Epithelial cell of esophagus (primary cell): ENCODE data around the gene PRORP.
A peak's percentile ranks its signal among the peaks of the same experiment; 100 is the strongest.

Experiments
- DNase-seq: peaks from one replicate; pipeline ENCODE4 v3.0.0; 2010; ENCODE audit warnings: low read depth
- H3K4me3 ChIP-seq: 2 replicates; pipeline ENCODE4 v1.5.1; 2011; ENCODE audit warnings: mild to moderate bottlenecking, low read length, control low read depth
- CTCF ChIP-seq: IDR thresholded peaks from 2 replicates; pipeline ENCODE4 v1.5.1; 2011; ENCODE audit warnings: low read depth, mild to moderate bottlenecking, low read length, control low read depth, inconsistent platforms; ENCODE audit not compliant: insufficient read depth; ENCODE audit errors: missing control alignments

PRORP gene

GRCh38 chr14:35117112-35117511 lies 5.2 kb upstream of the PRORP start:
- TF ChIP-seq CTCF, result no peak
- DNase-seq, result no peak
- H3K4me3 ChIP-seq, result no peak overlapping the region

- TF ChIP-seq CTCF, result no peak
- peak; percentile 16 for DNase-seq
- H3K4me3 ChIP-seq, result peak overlapping the region; percentile 98
These were observed 1.1 kb upstream of the PRORP start for GRCh38 chr14:35121026-35121886.

GRCh38 chr14:35122696-35123387 lies 490 bp downstream of the PRORP start:
- no peak for DNase-seq
- TF ChIP-seq CTCF, result no peak
- peak overlapping the region; percentile 98 for H3K4me3 ChIP-seq

- H3K4me3 ChIP-seq, result peak overlapping the region; percentile 98
- TF ChIP-seq CTCF, result no peak
- DNase-seq, result no peak
These were observed 994 bp downstream of the PRORP start for GRCh38 chr14:35123388-35123703.

- no peak overlapping the region for H3K4me3 ChIP-seq
- no peak for TF ChIP-seq CTCF
- DNase-seq, result no peak
These were observed 1.8 kb downstream of the PRORP start for GRCh38 chr14:35124127-35124526.

- no peak for DNase-seq
- H3K4me3 ChIP-seq, result no peak overlapping the region
- no peak for TF ChIP-seq CTCF
These were observed 11.4 kb downstream of the PRORP start for GRCh38 chr14:35133542-35134328.
